Stimulated activated CD4-positive, alpha-beta T cell treated with anti-CD3 and anti-CD28 coated beads, Interleukin-4, amount 100 ng/mL, for 48 hours (primary cell): Measurements from ENCODE around the gene EYA2.
"Not testable (repeated sequence)": the region's sequence is repeated elsewhere in the genome, so short reads cannot be mapped to it uniquely, and the experiment has no call there.

Experiments used
- DNase-seq, 2 donors: peaks; one replicate each; pipeline ENCODE4 v3.0.0-alpha.2; 2020; ENCODE audit warnings: low read depth in 2 of 2

EYA2 gene

DNA sequence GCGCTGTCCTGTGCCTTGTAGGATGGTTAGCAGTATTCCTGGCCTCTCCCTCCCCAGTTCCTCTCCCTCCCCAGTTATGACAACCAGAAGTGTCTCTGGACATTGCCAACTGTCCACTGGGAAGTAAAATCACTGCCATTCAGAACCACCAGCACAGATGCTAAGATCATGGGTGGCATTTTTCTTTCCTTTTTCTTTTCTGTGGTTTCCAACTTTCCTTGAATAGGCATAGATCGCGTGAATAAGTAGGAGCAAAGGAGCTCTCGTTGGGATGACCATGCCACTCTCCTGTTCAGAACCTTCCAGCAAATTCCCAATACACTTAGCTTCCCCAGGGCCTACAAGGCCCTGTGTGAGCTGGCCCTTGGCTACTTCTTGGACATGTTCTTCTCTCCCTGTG lies 59.0 kb downstream of the EYA2 start:
- DNase-seq: no peak

GRCh38 chr20:46954490-46955038 lies 59.9 kb downstream of the EYA2 start:
- DNase-seq: no peak

- DNase-seq: no peak
Measured at GRCh38 chr20:46955601-46956556, 61.2 kb downstream of the EYA2 start.

GRCh38 chr20:46959081-46959692 lies 64.5 kb downstream of the EYA2 start:
- DNase-seq: no peak

- no peak for DNase-seq
Measured at GRCh38 chr20:46959821-46960220, 65.2 kb downstream of the EYA2 start.

GRCh38 chr20:46960536-46960935 lies 65.9 kb downstream of the EYA2 start:
- no peak for DNase-seq

GRCh38 chr20:46961968-46962367 lies 67.3 kb downstream of the EYA2 start:
- not testable (repeated sequence) for DNase-seq

DNA sequence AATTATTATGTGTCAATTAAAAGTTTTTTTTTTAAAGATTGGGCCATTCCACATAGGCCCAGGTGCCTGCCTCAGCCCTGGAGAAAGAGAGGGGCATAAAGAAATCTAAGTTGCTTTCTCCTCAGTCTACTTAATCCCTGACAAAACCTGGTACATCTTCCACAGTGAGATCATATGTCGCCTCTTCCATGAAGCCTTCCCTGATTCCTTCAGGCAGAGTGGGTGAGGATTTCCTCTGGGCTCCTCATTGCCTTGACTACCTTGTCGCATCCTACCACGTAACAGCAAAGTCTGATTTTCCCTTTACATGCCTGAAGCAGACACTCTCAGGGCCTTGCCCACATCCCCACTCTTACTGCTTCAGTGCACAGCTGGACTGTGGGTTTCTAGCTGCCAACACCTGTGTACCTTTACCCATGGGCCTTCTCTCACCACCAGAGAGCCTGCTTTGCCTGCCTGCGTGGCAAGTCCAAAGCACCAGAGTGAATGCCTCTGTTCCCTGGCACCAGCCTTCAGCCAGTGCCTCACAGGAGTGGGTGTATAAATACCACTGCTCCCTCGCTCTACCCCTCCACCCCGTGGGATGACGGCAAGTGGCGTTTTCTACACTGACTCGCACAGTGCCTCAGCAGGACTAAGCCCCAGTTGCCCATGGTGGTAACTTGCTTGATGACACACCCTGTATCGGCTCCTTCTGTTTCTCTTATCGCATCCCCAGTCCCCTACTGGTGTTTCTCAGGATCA lies 68.0 kb downstream of the EYA2 start:
- no peak for DNase-seq

GRCh38 chr20:46963196-46963529 lies 68.5 kb downstream of the EYA2 start:
- no peak for DNase-seq

- DNase-seq: no peak
Measured at GRCh38 chr20:46963758-46964617, 69.3 kb downstream of the EYA2 start.

- no peak for DNase-seq
Measured at GRCh38 chr20:46964618-46965455, 70.2 kb downstream of the EYA2 start.

DNA sequence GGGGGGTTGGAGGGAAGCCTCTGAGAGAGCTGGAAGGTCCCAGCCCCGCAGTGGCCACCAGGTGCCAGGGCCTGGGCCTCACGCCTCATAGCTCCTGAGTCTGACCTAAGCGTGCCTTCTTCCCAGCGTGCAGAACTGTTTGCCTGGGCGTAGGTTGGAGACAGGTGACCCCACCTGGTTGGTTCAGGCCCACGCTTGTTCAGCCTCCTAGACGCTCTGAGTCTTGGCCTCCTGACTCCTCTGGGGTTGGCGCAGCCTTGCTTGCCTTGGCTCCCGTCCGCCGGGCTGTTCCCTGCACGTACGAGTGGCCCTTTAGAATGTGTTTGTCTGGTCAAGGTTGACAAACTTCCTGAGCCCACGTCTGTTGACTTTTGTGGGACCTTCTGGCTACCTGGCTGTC lies 70.8 kb downstream of the EYA2 start:
- no peak for DNase-seq

GRCh38 chr20:46967646-46968045 lies 73.0 kb downstream of the EYA2 start:
- no peak for DNase-seq

DNA sequence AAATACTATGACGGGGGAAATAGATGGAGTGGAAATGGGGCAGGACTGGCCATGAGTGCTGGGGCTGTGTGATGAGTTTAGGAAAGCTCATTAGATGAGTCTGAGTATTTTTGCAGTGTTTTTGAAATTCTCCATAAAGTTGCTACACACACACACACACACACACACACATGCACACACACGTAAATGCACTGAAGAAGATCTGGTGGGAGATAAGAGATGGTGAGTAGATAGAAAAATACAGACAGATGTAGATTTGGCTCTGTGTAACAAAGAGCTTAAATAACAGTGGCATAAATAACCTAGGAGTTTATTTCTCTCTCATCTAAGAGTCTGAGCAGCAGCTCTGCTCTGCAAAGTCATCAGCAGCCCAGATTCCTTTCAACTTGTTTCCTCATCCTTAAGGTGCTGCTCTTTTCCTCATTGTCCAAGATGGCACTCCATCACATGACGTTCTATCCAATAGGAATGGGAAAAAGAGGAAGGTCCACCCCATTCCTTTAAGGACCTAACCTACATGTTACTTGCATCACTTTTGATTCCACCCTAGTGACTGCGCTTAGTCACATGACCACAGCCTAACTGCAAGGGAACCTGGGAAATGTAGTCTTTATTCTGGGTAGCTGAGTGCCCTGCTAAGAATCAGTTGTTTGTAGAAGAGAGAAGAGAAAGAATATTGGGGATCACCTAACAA lies 76.4 kb downstream of the EYA2 start:
- no peak for DNase-seq

DNA sequence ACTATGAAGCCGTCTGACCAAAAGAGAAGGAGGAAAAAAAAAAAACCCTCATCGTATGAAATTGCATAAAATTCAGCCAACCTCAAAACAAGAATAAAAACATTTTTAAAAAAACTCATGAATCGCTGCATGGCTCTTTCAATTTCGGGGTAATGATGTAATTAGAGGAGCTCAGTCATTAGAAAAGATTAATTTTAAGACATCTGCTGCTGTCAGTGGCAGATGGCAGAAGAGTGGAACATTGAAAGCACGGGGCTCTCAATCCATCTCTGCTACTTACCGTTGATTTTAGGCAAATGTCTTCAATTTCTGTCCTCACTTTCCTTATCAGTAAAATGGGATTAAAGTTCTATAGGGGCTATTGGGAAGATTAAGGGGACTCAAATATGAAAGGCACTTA lies 79.1 kb downstream of the EYA2 start:
- DNase-seq: no peak

- no peak for DNase-seq
Measured at GRCh38 chr20:46974669-46975434, 80.2 kb downstream of the EYA2 start.

GRCh38 chr20:46975976-46976375 lies 81.3 kb downstream of the EYA2 start:
- DNase-seq: no peak

DNA sequence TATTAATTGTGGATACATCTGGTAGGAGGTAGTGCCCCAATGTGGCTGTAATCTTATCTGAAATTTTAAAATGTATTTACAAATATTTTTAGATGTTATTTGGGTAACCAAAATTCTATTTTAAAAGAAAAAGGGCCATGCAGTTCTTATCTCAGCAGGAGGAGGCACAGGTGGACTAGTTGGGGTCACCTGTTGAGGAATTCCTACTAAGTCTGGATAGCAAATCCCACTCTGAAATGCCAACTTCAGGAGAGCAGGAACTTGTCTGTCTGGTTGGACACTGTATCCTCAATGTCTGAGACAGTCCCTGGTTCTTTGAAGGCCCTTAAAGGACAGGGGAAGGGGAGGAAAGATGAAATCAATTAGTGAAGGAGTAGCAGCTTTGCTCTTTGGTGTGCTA lies 82.6 kb downstream of the EYA2 start:
- no peak for DNase-seq
